Activated CD4-positive, alpha-beta T cell treated with anti-CD3 and anti-CD28 coated beads, Interleukin-2, amount 10 ng/mL, durations not matched to agents 7 days and 5 days (primary cell): ENCODE measurements around the gene BCL2L2. TPM values are rescaled to one million over a fixed set of nuclear protein-coding genes. Genes with fewer than 3 reads are reported as not detected.

ENCODE experiments used
- CTCF ChIA-PET: fragments of 350-600 bp; sonication (Branson Sonifier 250); formaldehyde crosslinking; loops from one replicate; lab custom pipeline; 2021; ENCODE audit warnings: antibody characterized with exemption; lab: Charles Lee
- POLR2A ChIA-PET: fragments of 350-600 bp; sonication (Branson Sonifier 250); formaldehyde crosslinking; loops from one replicate; lab custom pipeline; 2021; ENCODE audit warnings: antibody characterized with exemption; lab: Charles Lee
- DNase-seq: peaks from one replicate; pipeline ENCODE4 v3.0.0-alpha.2; 2020
- H3K27ac Mint-ChIP-seq: one replicate; pipeline ENCODE4 v1.8.0; 2021; ENCODE audit warnings: mild to moderate bottlenecking, moderate library complexity, mixed read lengths
- H3K27me3 Mint-ChIP-seq: one replicate; pipeline ENCODE4 v1.8.0; 2021; ENCODE audit warnings: mixed read lengths
- H3K36me3 Mint-ChIP-seq: one replicate; pipeline ENCODE4 v1.8.0; 2021; ENCODE audit warnings: low read depth, mixed read lengths
- H3K4me1 Mint-ChIP-seq: one replicate; pipeline ENCODE4 v1.8.0; 2021; ENCODE audit warnings: mixed read lengths
- H3K4me3 Mint-ChIP-seq: one replicate; pipeline ENCODE4 v1.8.0; 2021; ENCODE audit warnings: mild to moderate bottlenecking, moderate library complexity, mixed read lengths
- H3K9me3 Mint-ChIP-seq: one replicate; pipeline ENCODE4 v1.8.0; 2021; ENCODE audit warnings: mixed read lengths
- total RNA-seq, 2 experiments: library from RNA; stranded (reverse); gene quantifications; one replicate each; pipeline ENCODE4 v1.2.3, GENCODE V29; 2021

BCL2L2 gene
- total RNA-seq, 2 experiments from 2014 or later: 1.7 to 3.2 TPM

DNA sequence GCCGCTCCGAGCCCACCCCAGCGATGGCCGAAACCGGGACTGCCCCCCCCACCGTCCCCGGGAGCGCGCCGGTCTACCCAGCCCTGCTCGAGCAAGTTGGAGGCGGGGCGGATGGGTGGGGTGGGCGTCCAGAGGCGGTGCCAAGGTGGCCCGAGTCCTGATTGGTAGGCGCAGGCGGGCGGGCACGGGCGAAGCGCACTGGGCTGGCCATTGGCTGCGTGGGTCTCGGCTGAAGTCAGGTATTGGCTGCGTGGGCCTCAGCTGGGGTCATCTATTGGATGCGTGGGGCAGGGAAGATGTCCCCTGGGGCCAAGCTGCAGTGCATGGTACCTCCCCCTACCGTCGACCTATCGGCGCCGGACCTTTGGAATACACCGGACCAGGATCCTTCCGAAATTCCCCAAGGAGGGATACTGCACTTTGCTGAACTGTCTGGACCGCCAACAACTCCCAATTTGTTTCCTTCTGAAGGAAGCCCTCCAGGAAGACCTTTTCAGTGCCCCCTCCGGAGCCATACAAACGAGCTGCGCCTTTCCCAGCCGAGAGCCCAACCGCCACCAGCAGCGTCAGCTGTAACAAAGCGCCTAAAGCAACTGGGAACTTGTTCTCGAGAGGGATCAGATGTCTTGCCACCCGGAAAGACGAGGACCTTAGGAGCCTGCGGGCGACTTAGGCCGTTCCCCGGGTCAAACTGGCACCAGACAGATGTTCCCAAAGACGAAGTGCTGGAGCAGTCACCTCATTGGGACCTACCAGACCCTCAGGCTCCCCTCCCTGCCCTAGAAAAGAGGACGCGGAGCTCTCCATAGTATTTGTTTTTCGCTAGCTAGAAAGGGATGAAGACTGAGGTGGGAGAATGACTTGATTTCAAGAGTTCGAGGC, 20.4 kb upstream of the BCL2L2 start, which contains the start of gene HOMEZ:
Gene HOMEZ (minus strand): TSS at position 113 of the 882 bp plus-strand sequence. CDS start 180 bp downstream, outside the sequence.
- DNase-seq: peak; percentile 98
- peaks cover 32% of the 10 kb centered on the region for H3K4me1 Mint-ChIP-seq
- no peaks in the 10 kb centered on the region for H3K9me3 Mint-ChIP-seq
- POLR2A ChIA-PET: interaction anchor here (0.8 kb wide), 1 partner anchor 15 kb away, joined by 3 read pairs; no protein-coding TSS in a partner anchor
- peak within 1 kb of the TSS; percentile 91 for H3K27ac Mint-ChIP-seq
- peak within 1 kb of the TSS; percentile 89 for H3K4me3 Mint-ChIP-seq
- H3K27me3 Mint-ChIP-seq: no peaks in the 10 kb centered on the region
- CTCF ChIA-PET: interaction anchor here (0.7 to 4.8 kb wide), 5 partner anchors 9 to 28 kb away, joined by 3 to 24 read pairs (median 5); partner anchors contain the start of gene BCL2L2
- peaks cover 4% of the 10 kb centered on the region for H3K36me3 Mint-ChIP-seq

DNA sequence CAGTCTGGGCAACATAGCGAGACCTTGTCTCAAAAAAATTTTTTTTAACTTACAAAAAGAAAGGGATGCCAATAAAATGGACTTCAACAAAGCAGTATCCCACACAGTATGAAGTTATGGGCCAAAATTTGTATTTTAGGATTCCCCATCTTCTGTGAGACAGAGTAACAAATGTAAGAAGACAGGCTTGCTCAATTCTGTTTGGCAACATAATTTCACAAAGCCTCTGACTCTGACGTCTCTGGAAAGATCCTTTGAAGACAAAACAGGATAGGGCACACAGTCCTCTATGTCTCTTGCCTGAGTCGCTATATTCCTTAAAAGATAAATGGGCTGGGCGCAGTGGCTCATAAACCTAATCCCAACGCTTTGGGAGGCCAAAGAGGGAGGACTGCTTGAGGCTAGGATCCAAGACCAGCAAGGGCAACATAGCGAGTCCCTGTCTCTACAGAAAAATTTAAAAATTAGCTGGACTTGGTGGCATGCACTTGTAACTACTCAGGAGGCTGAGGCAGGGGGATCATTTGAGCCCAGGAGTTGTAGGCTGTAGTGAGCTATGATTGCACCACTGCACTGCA, 19.6 kb upstream of the BCL2L2 start:
- H3K9me3 Mint-ChIP-seq: no peaks in the 10 kb centered on the region
- POLR2A ChIA-PET: interaction anchor here (0.8 kb wide), 2 partner anchors 11 to 15 kb away, joined by 3 to 4 read pairs; no protein-coding TSS in a partner anchor
- no peak for DNase-seq
- peak overlapping the region; percentile 89 for H3K4me3 Mint-ChIP-seq
- H3K4me1 Mint-ChIP-seq: peaks cover 31% of the 10 kb centered on the region
- H3K27ac Mint-ChIP-seq: peak overlapping the region; percentile 91
- CTCF ChIA-PET: interaction anchor here (1.2 to 4.8 kb wide), 4 partner anchors 9 to 29 kb away, joined by 3 to 24 read pairs (median 6); partner anchors contain the start of gene BCL2L2
- H3K27me3 Mint-ChIP-seq: no peaks in the 10 kb centered on the region
- peaks cover 4% of the 10 kb centered on the region for H3K36me3 Mint-ChIP-seq

DNA sequence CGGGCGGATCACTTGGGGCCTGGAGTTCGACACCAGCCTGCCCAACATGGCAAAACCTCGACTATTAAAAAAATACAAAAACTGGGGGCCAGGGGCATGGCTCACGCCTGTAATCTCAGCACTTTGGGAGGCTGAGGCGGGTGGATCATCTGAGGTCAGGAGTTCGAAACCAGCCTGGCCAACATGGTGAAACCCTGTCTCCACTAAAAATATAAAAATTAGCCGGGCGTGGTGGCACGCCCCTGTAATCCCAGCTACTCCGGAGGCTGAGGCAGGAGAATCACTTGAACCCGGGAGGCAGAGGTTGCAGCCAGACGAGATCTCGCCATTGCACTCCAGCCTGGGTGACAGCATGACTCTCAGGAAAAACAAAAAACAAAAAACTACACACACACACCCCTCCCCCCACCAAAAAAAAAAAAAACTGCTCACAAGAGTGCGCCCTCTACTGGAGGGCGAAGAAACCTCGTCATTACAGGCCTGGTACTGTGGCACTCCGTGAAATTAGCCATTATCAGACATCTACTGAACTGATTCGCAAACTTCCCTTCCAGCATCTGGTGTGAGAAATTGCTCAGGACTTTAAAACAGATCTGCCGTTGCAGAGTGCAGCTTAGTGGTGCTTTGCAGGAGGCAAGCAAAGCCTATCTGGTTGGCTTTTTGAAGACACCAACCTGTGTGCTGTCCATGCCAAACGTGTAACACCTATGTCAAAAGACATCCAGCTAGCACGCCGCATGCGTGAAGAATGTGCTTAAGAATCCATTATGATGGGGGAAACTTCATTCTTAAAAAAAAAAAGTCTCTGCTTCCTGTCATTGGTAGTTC, 11.7 kb upstream of the BCL2L2 start:
- H3K9me3 Mint-ChIP-seq: no peaks in the 10 kb centered on the region
- CTCF ChIA-PET: interaction anchor here (0.5 to 1.6 kb wide), 8 partner anchors 24 to 161 kb away, joined by 3 to 4 read pairs (median 3); partner anchors contain the start of gene SLC22A17
- H3K4me3 Mint-ChIP-seq: no peak overlapping the region
- DNase-seq: peak; percentile 62
- POLR2A ChIA-PET: no interaction called here
- peaks cover 21% of the 10 kb centered on the region for H3K36me3 Mint-ChIP-seq
- H3K27me3 Mint-ChIP-seq: no peaks in the 10 kb centered on the region
- peak overlapping the region; percentile 80 for H3K27ac Mint-ChIP-seq
- peaks cover 23% of the 10 kb centered on the region for H3K4me1 Mint-ChIP-seq

DNA sequence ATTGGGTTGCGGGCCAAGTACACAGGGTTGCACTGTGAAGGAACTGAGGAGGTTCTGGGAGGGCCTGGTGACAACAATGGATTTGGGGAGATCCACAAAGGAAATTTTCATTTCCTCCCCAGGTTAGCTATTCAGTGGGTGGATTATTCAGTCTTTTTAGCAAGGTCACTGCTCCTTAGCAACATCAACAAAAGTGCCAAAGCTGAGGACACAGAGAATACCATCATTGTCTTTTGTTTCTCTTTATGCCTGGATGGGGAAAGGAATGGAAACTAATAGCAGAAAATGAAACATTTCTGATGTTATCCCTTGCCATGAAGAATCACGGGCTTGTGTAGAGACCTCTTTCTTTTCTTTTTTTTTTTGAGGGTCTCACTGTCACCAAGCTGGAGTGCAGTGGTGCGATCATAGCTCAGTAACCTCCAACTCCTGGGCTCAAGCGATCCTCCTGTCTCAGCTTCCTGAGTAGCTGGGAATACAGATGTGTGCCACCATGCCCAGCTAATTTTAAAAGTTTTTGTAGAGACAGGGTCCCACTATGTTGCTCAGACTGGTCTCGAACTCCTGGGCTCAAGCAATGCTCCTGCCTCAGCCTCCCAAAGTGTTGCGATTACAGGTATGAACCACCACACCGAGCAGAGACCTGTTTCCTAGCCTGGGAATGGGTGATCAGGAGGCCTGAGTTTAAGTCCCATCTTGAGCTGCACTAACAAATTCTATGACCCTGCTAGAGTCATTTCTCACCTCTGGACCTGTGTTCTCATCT, 10.4 kb upstream of the BCL2L2 start:
- POLR2A ChIA-PET: no interaction called here
- Mint-ChIP-seq H3K27me3 (no peaks in the 10 kb centered on the region), H3K4me1 (peaks cover 29% of the 10 kb centered on the region), H3K36me3 (peaks cover 21% of the 10 kb centered on the region), H3K27ac (peak overlapping the region; percentile 19), H3K9me3 (no peaks in the 10 kb centered on the region), H3K4me3 (no peak overlapping the region)
- DNase-seq: no peak
- CTCF ChIA-PET: interaction anchor here (0.6 to 2.2 kb wide), 3 partner anchors 10 to 425 kb away, joined by 3 to 5 read pairs (median 4); partner anchors contain the start of gene HOMEZ

DNA sequence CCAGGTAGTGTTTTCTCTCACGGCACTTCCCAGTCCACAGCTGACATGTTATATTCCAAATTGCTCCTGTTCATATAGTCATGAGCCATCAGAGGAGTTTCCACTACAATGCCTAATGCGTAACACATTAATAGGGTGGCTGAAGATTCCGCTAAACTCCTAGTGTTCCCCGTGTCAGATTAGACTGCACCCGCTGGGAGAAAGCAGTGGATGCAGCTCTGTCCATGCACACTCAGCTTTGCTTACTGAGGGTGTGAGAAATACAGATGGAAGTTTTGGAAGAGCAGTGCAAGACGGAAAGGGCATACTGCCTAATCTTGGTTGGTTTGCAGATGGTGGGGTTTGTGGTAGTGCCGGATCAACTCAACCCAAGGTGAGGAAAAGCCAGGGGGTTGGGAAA, 9.5 kb upstream of the BCL2L2 start:
- H3K36me3 Mint-ChIP-seq: peaks cover 21% of the 10 kb centered on the region
- no peaks in the 10 kb centered on the region for H3K27me3 Mint-ChIP-seq
- ChIA-PET CTCF (interaction anchor here (1.0 to 2.2 kb wide), 3 partner anchors 11 to 228 kb away, joined by 3 to 5 read pairs (median 4); partner anchors contain the start of genes HOMEZ and PABPN1), POLR2A (no interaction called here)
- no peak overlapping the region for H3K4me3 Mint-ChIP-seq
- H3K27ac Mint-ChIP-seq: no peak overlapping the region
- H3K4me1 Mint-ChIP-seq: peaks cover 29% of the 10 kb centered on the region
- H3K9me3 Mint-ChIP-seq: no peaks in the 10 kb centered on the region
- DNase-seq: no peak

DNA sequence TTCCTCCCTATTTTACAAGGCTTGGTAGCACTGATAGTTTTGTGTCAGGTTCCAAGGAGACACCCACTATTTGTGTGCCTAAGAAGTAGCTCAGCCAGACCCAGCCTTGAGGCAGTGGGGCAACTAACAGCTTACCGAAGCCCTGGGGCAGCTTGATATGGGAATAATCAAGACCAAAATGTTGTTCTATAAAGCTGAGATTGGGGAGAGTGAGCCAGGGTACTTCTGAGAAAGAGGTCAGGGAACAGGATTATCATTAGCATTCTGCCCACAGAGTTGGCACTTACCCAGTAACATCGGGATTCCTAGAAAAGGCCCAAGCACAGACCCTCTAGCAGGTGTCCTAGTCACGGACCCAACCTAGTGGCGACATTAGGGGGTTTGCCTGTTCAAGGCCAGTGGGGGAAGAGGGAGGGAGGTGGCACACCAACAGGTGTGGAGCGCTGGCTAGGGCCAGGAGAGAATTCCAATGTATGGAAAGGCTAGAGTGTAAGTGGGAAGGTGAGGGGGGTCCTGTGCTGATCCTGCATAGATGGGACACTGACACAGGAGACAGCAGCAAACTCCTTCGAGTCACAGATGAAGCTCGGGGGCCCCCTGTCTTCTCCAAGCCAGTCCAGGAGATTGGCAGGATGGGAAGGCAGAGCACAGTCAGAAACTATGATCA, 8.9 kb upstream of the BCL2L2 start:
- H3K36me3 Mint-ChIP-seq: peaks cover 21% of the 10 kb centered on the region
- no peaks in the 10 kb centered on the region for H3K27me3 Mint-ChIP-seq
- no peak overlapping the region for H3K4me3 Mint-ChIP-seq
- H3K27ac Mint-ChIP-seq: no peak overlapping the region
- ChIA-PET POLR2A (interaction anchor here (1.3 kb wide), 1 partner anchor 10 kb away, joined by 4 read pairs; no protein-coding TSS in a partner anchor), CTCF (interaction anchor here (1.0 to 2.2 kb wide), 4 partner anchors 11 to 229 kb away, joined by 3 to 5 read pairs (median 4); partner anchors contain the start of genes HOMEZ and PABPN1)
- no peaks in the 10 kb centered on the region for H3K9me3 Mint-ChIP-seq
- peaks cover 31% of the 10 kb centered on the region for H3K4me1 Mint-ChIP-seq
- DNase-seq: no peak

DNA sequence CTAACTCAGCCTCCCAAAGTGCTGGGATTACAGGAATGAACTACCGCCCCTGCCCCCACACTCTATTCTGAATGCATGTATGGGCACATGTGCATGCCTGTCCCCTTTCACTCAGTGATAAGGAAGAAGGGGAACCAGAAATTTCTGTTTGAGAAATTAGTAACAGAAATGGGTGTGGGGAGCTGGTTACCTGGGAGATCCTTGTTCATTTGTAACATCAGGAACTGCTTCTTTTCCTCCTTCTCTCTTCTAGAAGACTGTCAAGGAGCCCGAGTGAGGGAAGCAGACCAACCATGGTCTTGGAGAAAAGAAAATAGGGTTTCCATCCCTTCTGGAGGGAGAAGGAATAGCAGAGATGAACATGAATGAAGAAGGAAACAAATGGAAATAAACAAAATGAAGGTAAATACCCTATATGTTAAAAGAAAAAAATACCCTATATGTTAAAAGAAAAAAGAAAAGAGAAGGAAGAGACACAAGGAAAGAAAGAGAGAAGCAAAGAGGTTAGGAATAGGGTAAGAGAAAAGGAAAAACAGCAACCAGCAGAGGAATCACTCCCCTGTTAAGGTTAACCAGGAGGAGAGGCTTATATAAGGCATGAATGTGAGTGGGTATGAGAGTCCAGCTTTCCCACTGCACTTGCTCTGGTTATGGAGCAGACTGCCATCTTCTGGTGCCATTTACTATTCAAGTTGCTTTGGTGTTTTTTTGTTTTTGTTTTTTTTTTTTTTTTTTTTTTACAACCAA, 7.2 kb upstream of the BCL2L2 start:
- POLR2A ChIA-PET: interaction anchor here (0.7 kb wide), 1 partner anchor 9 kb away, joined by 13 read pairs; no protein-coding TSS in a partner anchor
- H3K36me3 Mint-ChIP-seq: peaks cover 21% of the 10 kb centered on the region
- H3K4me1 Mint-ChIP-seq: peaks cover 35% of the 10 kb centered on the region
- H3K27ac Mint-ChIP-seq: peak overlapping the region; percentile 96
- peak; percentile 22 for DNase-seq
- H3K9me3 Mint-ChIP-seq: no peaks in the 10 kb centered on the region
- CTCF ChIA-PET: interaction anchor here (1.1 kb wide), 1 partner anchor 12 kb away, joined by 3 read pairs; no protein-coding TSS in a partner anchor
- H3K27me3 Mint-ChIP-seq: peaks cover 3% of the 10 kb centered on the region
- peak overlapping the region; percentile 86 for H3K4me3 Mint-ChIP-seq

DNA sequence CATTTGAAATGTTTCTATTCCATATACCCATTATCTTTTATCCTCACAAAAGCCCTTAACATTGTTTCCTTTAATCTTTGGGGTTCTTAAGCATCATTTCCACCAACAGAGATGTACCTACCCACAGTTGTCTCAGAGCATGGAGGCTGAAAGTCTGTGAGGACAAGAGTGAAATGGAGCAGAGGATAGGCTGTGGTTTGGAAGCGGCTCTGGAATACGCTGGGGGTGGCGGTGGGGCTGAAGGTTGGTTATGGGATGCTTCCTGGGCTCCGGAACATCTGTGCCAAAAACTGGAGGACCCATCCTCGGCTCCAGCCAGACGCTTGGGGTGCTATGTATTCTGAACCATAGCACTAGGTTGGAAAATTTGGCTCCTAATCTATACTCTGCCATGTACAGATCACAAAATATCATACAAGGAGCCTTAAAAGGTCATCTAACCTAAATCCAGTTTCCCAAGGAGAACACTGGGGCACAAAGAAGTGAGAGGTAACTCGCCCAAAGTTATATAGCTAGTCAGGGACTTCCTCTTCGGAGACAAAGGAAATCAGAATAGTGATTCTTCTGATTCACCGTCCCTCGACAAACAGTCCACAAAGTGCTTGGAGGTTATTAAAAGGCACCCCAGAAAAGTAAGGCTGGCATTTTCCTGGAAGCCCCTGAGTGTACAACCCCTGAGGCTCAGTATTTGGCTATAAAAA, 6.5 kb upstream of the BCL2L2 start:
- DNase-seq: no peak

DNA sequence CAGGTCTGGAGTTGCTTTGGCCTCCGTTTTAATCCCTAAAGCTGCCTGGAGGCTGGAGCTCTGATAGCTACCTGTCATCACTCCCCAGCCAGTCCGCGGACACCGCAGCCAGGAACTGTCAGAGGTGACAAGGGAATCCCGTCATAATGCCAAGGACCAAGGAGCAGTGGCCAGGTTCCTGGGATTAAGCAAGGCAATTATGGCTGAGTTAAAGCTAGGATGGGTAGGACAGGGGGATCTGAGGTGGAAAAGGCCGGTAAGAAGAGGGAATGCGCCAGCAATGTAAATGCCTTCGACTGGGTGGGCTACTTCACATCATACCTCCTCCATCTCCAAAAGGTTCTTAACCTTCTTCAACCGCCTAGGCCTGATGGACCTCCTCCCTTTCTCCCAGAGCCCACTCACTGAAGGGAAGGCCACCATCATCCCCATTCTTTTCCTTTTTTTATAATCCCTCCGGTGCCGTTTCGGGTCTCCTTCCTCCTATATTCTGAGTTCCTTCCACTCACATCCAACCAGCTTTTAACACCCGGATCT, 5.9 kb upstream of the BCL2L2 start:
- DNase-seq: peak; percentile 19
- Mint-ChIP-seq H3K27me3 (peaks cover 7% of the 10 kb centered on the region), H3K9me3 (no peaks in the 10 kb centered on the region), H3K4me1 (peaks cover 26% of the 10 kb centered on the region), H3K27ac (peak overlapping the region; percentile 96), H3K36me3 (peaks cover 18% of the 10 kb centered on the region), H3K4me3 (peak overlapping the region; percentile 86)
- CTCF ChIA-PET: interaction anchor here (0.6 to 6.6 kb wide), 9 partner anchors 8 to 38 kb away, joined by 3 to 59 read pairs (median 4); partner anchors contain the start of genes HOMEZ and PABPN1
- POLR2A ChIA-PET: interaction anchor here (1.1 kb wide), 1 partner anchor 21 kb away, joined by 6 read pairs; the partner anchor contains the start of gene PABPN1

More for the DNA sequence above, 6.5 kb upstream of the BCL2L2 start:
- peak overlapping the region; percentile 86 for H3K4me3 Mint-ChIP-seq
- H3K27me3 Mint-ChIP-seq: peaks cover 7% of the 10 kb centered on the region
- peaks cover 21% of the 10 kb centered on the region for H3K36me3 Mint-ChIP-seq
- ChIA-PET CTCF (interaction anchor here (1.1 to 6.6 kb wide), 6 partner anchors 11 to 27 kb away, joined by 3 to 59 read pairs (median 6); partner anchors contain the start of genes HOMEZ and PABPN1), POLR2A (interaction anchor here (0.7 to 1.1 kb wide), 2 partner anchors 10 to 22 kb away, joined by 6 to 13 read pairs; partner anchors contain the start of gene PABPN1)
- peaks cover 29% of the 10 kb centered on the region for H3K4me1 Mint-ChIP-seq
- H3K9me3 Mint-ChIP-seq: no peaks in the 10 kb centered on the region
- H3K27ac Mint-ChIP-seq: peak overlapping the region; percentile 96
